SU-DHL-6 (cell line): ENCODE results near the gene USP17L18.
"Not testable (repeated sequence)": the region's sequence is repeated elsewhere in the genome, so short reads cannot be mapped to it uniquely, and the experiment has no call there.

Experiments used
- CTCF ChIP-seq: fragments of 200-600 bp; sonication (generic); IDR thresholded peaks from one replicate; pipeline ENCODE4 v1.5.1; 2017; ENCODE audit warnings: antibody characterized with exemption, mild to moderate bottlenecking, low read length, moderate library complexity; ENCODE audit not compliant: insufficient read depth, poor library complexity, severe bottlenecking
- EZH2phosphoT487 ChIP-seq: fragments of 200-600 bp; sonication (generic), shearing (Covaris generic); conservative IDR thresholded peaks from 2 replicates; pipeline ENCODE4 v1.6.1; 2018; ENCODE audit warnings: mild to moderate bottlenecking, antibody characterized with exemption, low read length, moderate library complexity, mixed read lengths

GRCh38 chr4:9257824-9258223, 9.4 kb downstream of the USP17L18 start, which contains the start of gene USP17L20:
- TF ChIP-seq CTCF, EZH2phosphoT487: not testable (repeated sequence)
